VCaP (cell line): ENCODE results near the gene NRP1.
A peak's percentile ranks its signal among the peaks of the same experiment; 100 is the strongest.

ENCODE experiments used
- H3K27ac ChIP-seq: fragments of 450-650 bp; 2 replicates; pipeline ENCODE4 v1.5.1; 2017
- CTCF ChIP-seq: fragments of 450-650 bp; conservative IDR thresholded peaks from 2 replicates; pipeline ENCODE4 v1.5.1; 2017; ENCODE audit warnings: mild to moderate bottlenecking, moderate library complexity

The NRP1 gene

GRCh38 chr10:33161550-33162247 lies 172.8 kb downstream of the NRP1 start:
- TF ChIP-seq CTCF = no peak
- H3K27ac ChIP-seq = no peak overlapping the region

DNA sequence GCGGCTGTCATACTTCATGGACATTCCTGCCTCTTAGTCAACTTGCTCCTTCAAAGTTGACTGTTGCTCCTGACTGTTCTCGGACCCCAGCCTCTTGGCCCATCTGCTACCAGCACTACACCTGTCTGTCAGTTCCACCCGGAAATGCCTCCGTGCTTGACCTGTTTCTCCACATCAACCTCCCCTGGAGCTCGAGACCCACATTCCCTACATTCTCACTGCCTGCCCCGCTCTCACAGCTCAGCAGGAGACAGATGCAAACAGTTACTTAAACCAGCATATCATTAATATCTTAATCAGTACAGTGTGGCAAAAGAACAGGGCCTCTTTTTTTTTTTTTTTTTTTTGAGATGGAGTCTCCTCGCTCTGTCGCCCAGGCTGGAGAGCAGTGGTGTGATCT lies 174.3 kb downstream of the NRP1 start:
- H3K27ac ChIP-seq = no peak overlapping the region
- no peak for TF ChIP-seq CTCF

DNA sequence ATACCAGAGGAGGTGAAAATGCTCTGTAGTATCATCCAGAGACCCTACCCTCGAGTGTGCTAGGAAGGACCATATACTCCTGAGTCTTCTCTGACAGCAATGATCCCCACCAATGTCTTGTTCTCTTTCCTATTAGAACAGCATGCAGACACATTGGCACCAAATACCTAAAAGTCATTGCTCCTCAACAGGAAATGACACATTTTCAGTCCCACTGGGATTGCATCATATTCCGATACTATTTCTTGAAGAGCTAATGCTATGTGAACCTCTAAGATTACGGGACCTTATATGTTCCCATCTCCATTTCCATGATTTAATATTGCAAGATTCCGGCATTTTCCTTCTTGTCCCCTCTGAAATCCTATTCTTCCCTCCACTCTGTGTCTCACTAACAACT lies 177.4 kb downstream of the NRP1 start:
- peak overlapping the region; percentile 68; the same call in 1 of the 2 replicates for H3K27ac ChIP-seq
- no peak for TF ChIP-seq CTCF

GRCh38 chr10:33155720-33156638 lies 178.5 kb downstream of the NRP1 start:
- peak; percentile 77 for TF ChIP-seq CTCF
- peak overlapping the region; percentile 68 for H3K27ac ChIP-seq

DNA sequence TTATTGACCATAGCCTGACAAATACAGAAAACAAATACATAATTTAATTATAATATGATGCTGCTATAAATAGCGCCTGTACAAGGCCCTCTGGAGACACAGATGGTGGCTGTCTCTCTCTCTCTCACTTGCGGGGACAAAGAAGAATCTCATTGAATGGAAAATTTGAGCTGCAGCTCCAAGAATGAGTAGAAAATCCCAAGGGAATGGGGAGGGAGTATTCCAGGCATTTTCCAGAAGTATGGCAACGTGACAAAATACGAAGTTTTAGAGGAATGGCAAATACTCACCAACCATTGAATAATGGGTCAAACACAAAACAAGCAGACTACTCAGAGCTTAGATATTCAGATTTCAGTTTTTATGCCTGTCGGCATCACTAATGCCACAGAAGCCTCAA lies 179.9 kb downstream of the NRP1 start:
- H3K27ac ChIP-seq = peak overlapping the region; percentile 68; the same call in 1 of the 2 replicates

DNA sequence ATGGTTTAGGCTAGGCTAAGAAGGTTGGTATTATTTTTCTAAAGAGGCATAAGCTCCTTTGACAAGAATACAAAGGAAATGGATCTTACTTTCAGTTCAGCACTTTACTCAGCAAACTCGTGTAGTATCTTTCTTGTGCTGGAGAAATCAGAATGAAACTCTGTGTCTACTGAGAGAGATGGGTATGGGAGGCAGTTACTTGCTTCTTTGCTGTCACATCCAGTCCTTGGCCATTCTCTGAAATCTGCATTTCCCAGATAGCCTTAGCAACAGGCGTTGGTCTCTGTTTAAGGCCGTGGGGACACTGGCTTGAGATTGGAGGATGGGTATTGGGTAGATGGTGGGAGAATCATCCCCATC lies 180.5 kb downstream of the NRP1 start:
- TF ChIP-seq CTCF = no peak

More for the DNA sequence above, 179.9 kb downstream of the NRP1 start:
- no peak for TF ChIP-seq CTCF

DNA sequence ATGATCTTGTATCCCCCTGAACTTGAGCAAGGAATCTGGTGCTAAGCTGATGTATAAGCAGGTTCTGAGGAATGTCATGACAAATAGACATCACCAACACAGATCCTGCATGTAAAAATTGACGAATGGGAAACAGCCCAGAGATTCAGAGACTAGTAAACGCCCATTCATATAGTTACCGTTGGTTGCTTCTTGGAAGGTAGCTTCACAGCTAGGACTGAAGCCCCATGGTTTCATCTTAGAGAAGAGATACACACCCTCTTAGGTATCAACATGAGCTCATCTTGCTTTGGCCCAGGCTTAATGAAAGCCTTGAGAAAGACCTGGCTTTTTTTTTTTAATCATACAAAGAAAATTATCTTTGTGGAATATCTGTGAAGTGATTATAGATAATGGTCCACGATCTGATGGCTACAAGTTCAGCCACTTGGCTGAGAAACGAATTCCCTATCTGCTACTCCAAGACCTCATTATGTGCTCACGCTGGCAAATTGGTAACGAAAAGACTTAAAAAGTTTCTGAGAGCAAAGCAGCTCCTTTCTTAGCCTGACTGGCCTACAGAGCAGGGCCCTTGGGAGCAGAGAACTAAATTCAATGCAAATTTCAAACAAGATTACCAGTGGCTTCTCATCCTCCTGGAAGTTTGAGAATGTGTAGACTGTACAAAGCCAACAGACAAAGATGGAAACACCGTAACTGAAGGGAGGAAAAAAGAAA lies 181.1 kb downstream of the NRP1 start:
- no peak for TF ChIP-seq CTCF
- no peak overlapping the region for H3K27ac ChIP-seq

More for the DNA sequence above, 180.5 kb downstream of the NRP1 start:
- no peak overlapping the region for H3K27ac ChIP-seq
